ENCODE measurements around the gene KRT73.

DNA sequence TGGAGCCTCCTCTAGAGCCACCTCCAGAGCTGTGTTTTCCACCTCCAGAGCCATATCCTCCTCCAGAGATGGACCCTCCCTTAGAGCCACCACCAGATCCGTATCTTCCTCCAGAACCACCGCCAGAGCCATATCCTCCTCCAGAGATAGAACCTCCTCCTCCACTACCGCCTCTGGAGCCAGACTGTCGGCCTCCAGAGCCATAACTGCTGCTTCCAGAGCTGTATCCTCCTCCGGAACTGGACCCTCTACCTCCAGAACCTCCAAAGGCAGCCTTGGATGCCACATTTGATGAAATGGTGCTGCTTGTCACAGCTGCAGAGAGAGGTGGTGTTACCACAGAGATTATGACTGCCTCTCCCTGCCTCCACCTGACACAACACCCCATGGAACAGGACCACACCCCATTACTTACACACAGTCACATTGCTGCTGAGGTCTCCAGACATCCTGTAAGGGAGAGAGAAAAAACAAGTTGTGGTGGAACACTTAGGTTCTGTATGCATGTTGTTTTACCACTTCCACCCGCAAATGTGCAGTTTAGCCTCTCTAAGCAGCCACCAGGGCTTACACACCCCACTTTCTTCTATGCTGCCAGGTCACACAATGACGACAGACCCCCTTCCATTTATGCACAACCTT lies 26.9 kb upstream of the KRT73 start:
- TF ChIP-seq, protein P1, sequence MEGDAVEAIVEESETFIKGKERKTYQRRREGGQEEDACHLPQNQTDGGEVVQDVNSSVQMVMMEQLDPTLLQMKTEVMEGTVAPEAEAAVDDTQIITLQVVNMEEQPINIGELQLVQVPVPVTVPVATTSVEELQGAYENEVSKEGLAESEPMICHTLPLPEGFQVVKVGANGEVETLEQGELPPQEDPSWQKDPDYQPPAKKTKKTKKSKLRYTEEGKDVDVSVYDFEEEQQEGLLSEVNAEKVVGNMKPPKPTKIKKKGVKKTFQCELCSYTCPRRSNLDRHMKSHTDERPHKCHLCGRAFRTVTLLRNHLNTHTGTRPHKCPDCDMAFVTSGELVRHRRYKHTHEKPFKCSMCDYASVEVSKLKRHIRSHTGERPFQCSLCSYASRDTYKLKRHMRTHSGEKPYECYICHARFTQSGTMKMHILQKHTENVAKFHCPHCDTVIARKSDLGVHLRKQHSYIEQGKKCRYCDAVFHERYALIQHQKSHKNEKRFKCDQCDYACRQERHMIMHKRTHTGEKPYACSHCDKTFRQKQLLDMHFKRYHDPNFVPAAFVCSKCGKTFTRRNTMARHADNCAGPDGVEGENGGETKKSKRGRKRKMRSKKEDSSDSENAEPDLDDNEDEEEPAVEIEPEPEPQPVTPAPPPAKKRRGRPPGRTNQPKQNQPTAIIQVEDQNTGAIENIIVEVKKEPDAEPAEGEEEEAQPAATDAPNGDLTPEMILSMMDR (IDR thresholded peaks at IDR 0.05) = peak in 1 of 6 experiments; percentile 4
- no peak for TF ChIP-seq POLR2A (IDR thresholded peaks at IDR 0.05)

Measured in Peyer's patch (tissue), 4 donors.